DND-41 (cell line): ENCODE data around the gene CCR1.
A peak's percentile ranks its signal among the peaks of the same experiment; 100 is the strongest.

Source experiments
- ATAC-seq: fragments of 200-7000 bp; cut with Tn5 transposase; 3 replicates; pipeline ENCODE4 v1.9.1; 2021; ENCODE audit warnings: low read depth; ENCODE audit not compliant: insufficient read depth
- DNase-seq: peaks from one replicate; pipeline ENCODE4 v3.0.0-alpha.2; 2020
- H2AFZ ChIP-seq: 2 replicates; pipeline ENCODE4 v1.6.0; 2012; ENCODE audit warnings: low read depth, low read length
- H3K27ac ChIP-seq: 2 replicates; pipeline ENCODE4 v1.5.1; 2012; ENCODE audit warnings: low read length, inconsistent platforms
- H3K27me3 ChIP-seq: fragments of 200-600 bp; sonication (generic); 2 replicates; pipeline ENCODE4 v1.6.0; 2012; ENCODE audit warnings: low read length, mild to moderate bottlenecking, inconsistent platforms; ENCODE audit not compliant: insufficient read depth, poor library complexity
- H3K36me3 ChIP-seq: 2 replicates; pipeline ENCODE4 v1.5.1; 2012; ENCODE audit warnings: low read length, inconsistent platforms; ENCODE audit not compliant: insufficient read depth
- H3K4me1 ChIP-seq: 2 replicates; pipeline ENCODE4 v1.5.1; 2012; ENCODE audit warnings: mild to moderate bottlenecking, low read length; ENCODE audit not compliant: insufficient read depth
- H3K4me2 ChIP-seq: 2 replicates; pipeline ENCODE4 v1.6.0; 2012; ENCODE audit warnings: mild to moderate bottlenecking, moderate library complexity, low read length, inconsistent platforms; ENCODE audit not compliant: insufficient read depth
- H3K4me3 ChIP-seq, 2 experiments: fragments of 200-600 bp in 1 of 2; shearing (Covaris generic) in 1 of 2; 2 replicates each; pipeline ENCODE4 v1.5.1; 2012 to 2016; ENCODE audit warnings: inconsistent platforms in 2 of 2, low read length in 2 of 2, mild to moderate bottlenecking in 2 of 2, low read depth in 1 of 2, moderate library complexity in 1 of 2
- H3K79me2 ChIP-seq: 2 replicates; pipeline ENCODE4 v1.6.0; 2012; ENCODE audit warnings: low read length, inconsistent platforms; ENCODE audit not compliant: insufficient read depth
- H3K9ac ChIP-seq: 2 replicates; pipeline ENCODE4 v1.6.0; 2012; ENCODE audit warnings: low read depth, mild to moderate bottlenecking, inconsistent platforms, low read length, moderate library complexity
- H3K9me3 ChIP-seq: 2 replicates; pipeline ENCODE4 v1.5.1; 2012; ENCODE audit warnings: low read length, moderate library complexity, mild to moderate bottlenecking, inconsistent platforms; ENCODE audit not compliant: insufficient read depth, severe bottlenecking
- H4K20me1 ChIP-seq: 2 replicates; pipeline ENCODE4 v1.6.0; 2012; ENCODE audit warnings: low read length; ENCODE audit not compliant: insufficient read depth
- EZH2 ChIP-seq: IDR thresholded peaks from 3 replicates; pipeline ENCODE4 v1.6.1; 2012; ENCODE audit warnings: borderline replicate concordance, low read depth, mild to moderate bottlenecking, moderate library complexity, low read length, inconsistent platforms; ENCODE audit not compliant: severe bottlenecking
- TF ChIP-seq, protein P1 (sequence below): IDR thresholded peaks from 2 replicates; pipeline ENCODE4 v1.5.1; 2012; ENCODE audit warnings: borderline replicate concordance, low read length, moderate library complexity, mild to moderate bottlenecking; ENCODE audit not compliant: poor library complexity, severe bottlenecking; ENCODE audit errors: extremely low read depth

Gene CCR1

DNA sequence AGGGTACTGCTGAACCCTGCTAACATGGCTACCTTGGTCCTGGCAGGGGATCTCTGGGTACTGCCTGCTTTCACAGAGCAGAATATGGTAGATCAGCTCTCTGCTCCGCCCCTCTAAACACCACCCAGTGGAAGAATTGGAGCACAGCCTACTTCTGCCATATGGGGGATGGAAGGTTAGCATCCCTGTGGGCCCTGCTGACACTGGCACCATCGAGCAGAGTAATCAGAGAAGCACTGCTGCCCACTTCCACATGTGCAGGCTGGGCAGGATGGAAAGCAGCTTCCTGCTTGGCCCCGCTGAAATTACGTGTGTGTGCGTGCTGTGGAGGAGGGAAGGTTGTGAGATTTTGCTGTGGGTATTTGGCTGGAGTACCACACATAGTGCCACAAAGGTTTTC, 24.8 kb downstream of the CCR1 start:
- H3K4me2 ChIP-seq = no peak overlapping the region
- H3K36me3 ChIP-seq = no peaks in the 10 kb centered on the region
- H3K27ac ChIP-seq = no peak overlapping the region
- H3K9me3 ChIP-seq = no peaks in the 10 kb centered on the region
- no peak for DNase-seq
- H2AFZ ChIP-seq = no peak overlapping the region
- H4K20me1 ChIP-seq = no peaks in the 10 kb centered on the region
- TF ChIP-seq, protein P1, sequence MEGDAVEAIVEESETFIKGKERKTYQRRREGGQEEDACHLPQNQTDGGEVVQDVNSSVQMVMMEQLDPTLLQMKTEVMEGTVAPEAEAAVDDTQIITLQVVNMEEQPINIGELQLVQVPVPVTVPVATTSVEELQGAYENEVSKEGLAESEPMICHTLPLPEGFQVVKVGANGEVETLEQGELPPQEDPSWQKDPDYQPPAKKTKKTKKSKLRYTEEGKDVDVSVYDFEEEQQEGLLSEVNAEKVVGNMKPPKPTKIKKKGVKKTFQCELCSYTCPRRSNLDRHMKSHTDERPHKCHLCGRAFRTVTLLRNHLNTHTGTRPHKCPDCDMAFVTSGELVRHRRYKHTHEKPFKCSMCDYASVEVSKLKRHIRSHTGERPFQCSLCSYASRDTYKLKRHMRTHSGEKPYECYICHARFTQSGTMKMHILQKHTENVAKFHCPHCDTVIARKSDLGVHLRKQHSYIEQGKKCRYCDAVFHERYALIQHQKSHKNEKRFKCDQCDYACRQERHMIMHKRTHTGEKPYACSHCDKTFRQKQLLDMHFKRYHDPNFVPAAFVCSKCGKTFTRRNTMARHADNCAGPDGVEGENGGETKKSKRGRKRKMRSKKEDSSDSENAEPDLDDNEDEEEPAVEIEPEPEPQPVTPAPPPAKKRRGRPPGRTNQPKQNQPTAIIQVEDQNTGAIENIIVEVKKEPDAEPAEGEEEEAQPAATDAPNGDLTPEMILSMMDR = no peak
- no peak for TF ChIP-seq EZH2
- ATAC-seq = peak; percentile 30; the same call in 1 of the 3 replicates
- peaks cover 24% of the 10 kb centered on the region for H3K4me1 ChIP-seq
- H3K9ac ChIP-seq = no peak overlapping the region
- H3K79me2 ChIP-seq = no peaks in the 10 kb centered on the region
- H3K4me3 ChIP-seq = no peak overlapping the region
- no peaks in the 10 kb centered on the region for H3K27me3 ChIP-seq

DNA sequence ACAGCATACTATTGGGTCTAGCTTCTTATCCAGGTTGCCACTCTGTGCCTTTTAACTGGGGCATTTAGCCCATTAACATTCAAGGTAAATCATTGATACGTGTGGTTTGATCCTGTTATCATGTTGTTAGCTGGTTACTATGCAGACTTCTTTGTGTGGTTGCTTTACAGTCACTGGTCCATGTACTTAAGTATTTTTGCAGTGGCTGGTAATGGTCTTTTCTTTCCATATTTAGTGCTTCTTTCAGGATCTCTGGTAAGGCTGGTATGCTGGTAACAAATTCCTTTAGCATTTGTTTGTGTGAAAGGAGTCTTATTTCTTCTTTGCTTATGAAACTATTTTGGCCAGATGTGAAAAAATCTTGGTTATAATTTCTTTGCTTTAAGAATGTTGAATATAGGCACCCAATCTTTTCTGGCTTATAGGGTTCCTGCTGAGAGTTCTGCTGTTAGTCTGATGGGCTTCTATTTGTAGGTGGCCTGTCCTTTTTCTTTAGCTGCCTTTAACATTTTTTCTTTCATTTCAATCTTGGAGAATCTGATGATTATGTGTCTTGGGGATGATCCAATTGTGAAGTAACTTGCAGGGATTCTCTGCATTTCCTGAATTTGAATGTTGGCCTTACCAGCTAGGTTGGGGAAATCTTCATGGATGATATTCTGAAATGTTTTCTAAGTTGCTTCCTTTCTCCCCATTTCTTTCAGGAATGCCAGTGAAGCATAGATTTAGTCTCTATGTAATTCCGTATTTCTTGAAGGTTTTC, 39.3 kb downstream of the CCR1 start:
- H3K9me3 ChIP-seq = no peaks in the 10 kb centered on the region
- H2AFZ ChIP-seq = no peak overlapping the region
- no peak for TF ChIP-seq EZH2
- TF ChIP-seq, protein P1 = no peak
- no peak overlapping the region for H3K27ac ChIP-seq
- H3K79me2 ChIP-seq = no peaks in the 10 kb centered on the region
- H4K20me1 ChIP-seq = no peaks in the 10 kb centered on the region
- DNase-seq (no peak), ATAC-seq (no peak)
- H3K36me3 ChIP-seq = no peaks in the 10 kb centered on the region
- H3K9ac ChIP-seq = no peak overlapping the region
- H3K4me3 ChIP-seq = no peak overlapping the region
- H3K4me1 ChIP-seq = no peaks in the 10 kb centered on the region
- H3K27me3 ChIP-seq = no peaks in the 10 kb centered on the region
- no peak overlapping the region for H3K4me2 ChIP-seq

DNA sequence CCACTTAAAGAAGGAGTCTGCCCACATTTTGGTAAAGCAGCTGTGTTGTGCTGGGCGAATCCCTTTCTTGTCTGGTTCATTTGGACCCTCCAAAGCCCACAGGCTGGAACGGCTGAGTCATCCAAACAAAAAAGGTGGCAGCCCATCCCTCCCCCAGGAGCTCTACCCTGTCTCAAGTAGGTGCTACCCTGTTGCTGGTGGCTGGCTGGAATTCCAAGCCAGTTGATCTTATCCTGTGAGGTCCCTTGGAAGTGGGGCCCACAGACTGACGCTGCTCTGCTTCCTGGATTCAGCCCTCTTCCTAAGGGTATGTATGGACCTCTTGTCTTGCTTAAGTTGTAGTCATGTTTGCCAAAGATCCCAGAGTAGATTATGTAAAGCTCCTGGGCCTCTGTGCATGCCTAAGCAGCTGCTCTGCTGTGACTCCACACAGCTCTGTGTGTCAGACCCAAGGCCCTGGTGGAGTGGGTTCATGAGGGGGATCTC, 44.5 kb downstream of the CCR1 start:
- Histone ChIP-seq H2AFZ (no peak overlapping the region), H3K79me2 (no peaks in the 10 kb centered on the region), H3K4me3 (no peak overlapping the region), H3K27ac (peak overlapping the region; percentile 16; the same call in 1 of the 2 replicates), H4K20me1 (no peaks in the 10 kb centered on the region), H3K9ac (no peak overlapping the region), H3K4me1 (no peaks in the 10 kb centered on the region), H3K9me3 (no peaks in the 10 kb centered on the region), H3K27me3 (no peaks in the 10 kb centered on the region), H3K36me3 (no peaks in the 10 kb centered on the region), H3K4me2 (no peak overlapping the region)
- DNase-seq (no peak), ATAC-seq (peak; percentile 22; the same call in 1 of the 3 replicates)
- TF ChIP-seq EZH2 = no peak
- TF ChIP-seq, protein P1 = no peak
